Measurements from ENCODE around the gene RCC2. TPM values are rescaled to one million over a fixed set of nuclear protein-coding genes. Genes with fewer than 3 reads are reported as not detected.

Gene RCC2
- total and polyA plus RNA-seq, 2 of the 4 experiments (the other 2 are of a cell fraction): 24.0 to 38.9 TPM

- H4K8ac ChIP-seq (ENCODE audit: low read depth in 2 of 2, low read length in 2 of 2): no peak overlapping the region
- ChIA-PET CTCF (no interaction called here), POLR2A (ENCODE audit: unreplicated experiment) (no interaction called here)
- no peak overlapping the region for H4K5ac ChIP-seq (ENCODE audit: low read depth, low read length)
- dilution Hi-C loops (cut with HindIII; ENCODE audit: low sequenced_read_pairs, unreplicated experiment) (no loop called here), intact Hi-C loops (cut with micrococcal nuclease) (no loop called here), in situ Hi-C loops (cut with MboI; ENCODE audit: low sequenced_read_pairs) (no loop called here)
- H3K9me1 ChIP-seq (ENCODE audit: insufficient read depth, low read length): peaks cover 3% of the 10 kb centered on the region; the same call in 1 of the 2 replicates
- H3K4me3 ChIP-seq (ENCODE audit: insufficient read depth, low read depth, low read length): no peak overlapping the region
- TF ChIP-seq CEBPB (IDR thresholded peaks at IDR 0.05; ENCODE audit: low read depth, low read length) (no peak), NFE2L2 (IDR thresholded peaks at IDR 0.05; ENCODE audit: low read depth, low read length) (no peak), ELK1 (IDR thresholded peaks at IDR 0.05; ENCODE audit: borderline replicate concordance, low read depth, low read length) (no peak), RFX5 (IDR thresholded peaks at IDR 0.05; ENCODE audit: low read depth, low read length) (no peak), SMC3 (IDR thresholded peaks at IDR 0.05; ENCODE audit: low read depth, low read length) (no peak), POLR2A (IDR thresholded peaks at IDR 0.05; ENCODE audit: low read depth, low read length) (no peak), MAZ (IDR thresholded peaks at IDR 0.05; ENCODE audit: borderline replicate concordance, low read depth, low read length) (no peak), BHLHE40 (IDR thresholded peaks at IDR 0.05; ENCODE audit: low read depth, low read length) (no peak), RCOR1 (IDR thresholded peaks at IDR 0.05; ENCODE audit: insufficient replicate concordance, low read length) (no peak), CHD1 (IDR thresholded peaks at IDR 0.05; ENCODE audit: low read depth, low read length) (no peak), FOS (IDR thresholded peaks at IDR 0.05; ENCODE audit: low read depth, low read length) (no peak)
- no peak overlapping the region for H3K27ac ChIP-seq (ENCODE audit: insufficient read depth, low read length)
- H2AFZ ChIP-seq (replicated peaks; ENCODE audit: low read length, poor library complexity): no peak overlapping the region
- H2BK15ac ChIP-seq (ENCODE audit: low read depth, low read length): no peak overlapping the region
- H3K4me1 ChIP-seq (ENCODE audit: control insufficient read depth, insufficient read depth, low read length): peaks cover 6% of the 10 kb centered on the region; the same call in 1 of the 2 replicates
- H2BK120ac ChIP-seq (ENCODE audit: low read depth, low read length): no peak overlapping the region
- H4K91ac ChIP-seq (ENCODE audit: insufficient read depth, low read depth, low read length): no peak overlapping the region
- no peak overlapping the region for H3K4ac ChIP-seq (ENCODE audit: low read depth, low read length)
- H3K9ac ChIP-seq (ENCODE audit: low read depth, low read length): no peak overlapping the region
- H2AK9ac ChIP-seq (replicated peaks; ENCODE audit: low read depth, low read length, poor library complexity): no peak overlapping the region
- ATAC-seq (ENCODE audit: low read depth): no peak
- no peak overlapping the region for H3K18ac ChIP-seq (ENCODE audit: low read depth, low read length)
- no peaks in the 10 kb centered on the region for H3K27me3 ChIP-seq (ENCODE audit: control insufficient read depth, insufficient read depth, low read length)
- H3K4me2 ChIP-seq (ENCODE audit: low read depth, low read length): no peak overlapping the region
- BruUV-seq (replicated peaks): no TSS peak
- 92% methylated on average over 11 of the region's 21 CpGs; no CpG with 5 or more reads in 1 of the 2 experiments for WGBS, 2 experiments (ENCODE audit: extremely low coverage in 2 of 2, insufficient read length in 1 of 2)
- no peak overlapping the region for H3K56ac ChIP-seq (ENCODE audit: extremely low read depth, insufficient read depth, low read length)
- no peak overlapping the region for H2AK5ac ChIP-seq (ENCODE audit: low read depth, low read length)
- no peak overlapping the region for H3K14ac ChIP-seq (replicated peaks; ENCODE audit: low read depth, low read length)
- peaks cover 25 to 67% of the 10 kb centered on the region in 2 experiments for H3K79me1 ChIP-seq (ENCODE audit: low read depth in 1 of 2, low read length in 2 of 2)
- no peaks in the 10 kb centered on the region for H3K9me3 ChIP-seq (ENCODE audit: control insufficient read depth, insufficient read depth, low read length)
- H2BK20ac ChIP-seq (ENCODE audit: low read depth, low read length): no peak overlapping the region
- no peak overlapping the region for H3K23ac ChIP-seq (ENCODE audit: low read depth, low read length)
- no peak for DNase-seq
- peaks cover 61% of the 10 kb centered on the region for H3K36me3 ChIP-seq (ENCODE audit: control insufficient read depth, insufficient read depth, low read length)
- H4K20me1 ChIP-seq (ENCODE audit: insufficient read depth, low read length): peaks cover 72% of the 10 kb centered on the region
- no peak overlapping the region for H2BK5ac ChIP-seq (ENCODE audit: low read depth, low read length, poor library complexity, severe bottlenecking)
These were observed 11.5 kb downstream of the RCC2 start for GRCh38 chr1:17427696-17428660.
